GM12873 (cell line): ENCODE results near the gene BACH2.

Experiments
- CTCF ChIP-seq: IDR thresholded peaks from 2 replicates; pipeline ENCODE4 v1.5.1; 2012; ENCODE audit warnings: low read depth, mild to moderate bottlenecking, moderate library complexity, low read length, control low read depth; ENCODE audit not compliant: insufficient read depth; ENCODE audit errors: missing control alignments

Gene BACH2

GRCh38 chr6:90159452-90159851, 137.2 kb downstream of the BACH2 start:
- no peak for TF ChIP-seq CTCF

- TF ChIP-seq CTCF = no peak
Measured at GRCh38 chr6:90158936-90159335, 137.7 kb downstream of the BACH2 start.

- no peak for TF ChIP-seq CTCF
Measured at GRCh38 chr6:90157441-90157840, 139.2 kb downstream of the BACH2 start.

GRCh38 chr6:90156861-90157260, 139.8 kb downstream of the BACH2 start:
- no peak for TF ChIP-seq CTCF

GRCh38 chr6:90154755-90155470, 141.7 kb downstream of the BACH2 start:
- no peak for TF ChIP-seq CTCF

- no peak for TF ChIP-seq CTCF
Measured at GRCh38 chr6:90151576-90152422, 144.8 kb downstream of the BACH2 start.

- TF ChIP-seq CTCF = no peak
Measured at GRCh38 chr6:90149280-90149679, 147.4 kb downstream of the BACH2 start.
